Head of caudate nucleus (tissue), 42 donors: ENCODE results near the gene ACBD3.

Source experiments
- DNase-seq, 42 donors: peaks; one replicate each; pipeline versions ENCODE4 v3.0.0 to v3.0.0-alpha.2; 2020 to 2021; ENCODE audit warnings: mixed read lengths in 7 of 42
- intact Hi-C: fragments of 100-400 bp; cut with DNase I; formaldehyde crosslinking; loops from one replicate; pipeline ENCODE4 v1.15.0; 2022

Gene ACBD3

GRCh38 chr1:226100436-226101391 lies 85.8 kb downstream of the ACBD3 start:
- intact Hi-C loops, result no loop called here
- DNase-seq, result peak in 41 of 42 donors; percentile 17 to 81 (median 61)

GRCh38 chr1:226098870-226099835 lies 87.4 kb downstream of the ACBD3 start:
- no peak for DNase-seq
- intact Hi-C loops, result no loop called here

- intact Hi-C loops, result no loop called here
- no peak for DNase-seq
Measured at GRCh38 chr1:226097866-226098625, 88.5 kb downstream of the ACBD3 start.

- DNase-seq, result peak in 3 of 42 donors; percentile 1 to 19 (median 2)
- intact Hi-C loops, result no loop called here
Measured at GRCh38 chr1:226095286-226095685, 91.3 kb downstream of the ACBD3 start.
